ENCODE data around the gene DUSP16.
"Not testable (repeated sequence)": the region's sequence is repeated elsewhere in the genome, so short reads cannot be mapped to it uniquely, and the experiment has no call there.

The DUSP16 gene

GRCh38 chr12:12606781-12607589 lies 44.3 kb upstream of the DUSP16 start:
- H3K4me3 ChIP-seq (ENCODE audit: low read depth, low read length), result no peak overlapping the region
- TF ChIP-seq, protein P1, sequence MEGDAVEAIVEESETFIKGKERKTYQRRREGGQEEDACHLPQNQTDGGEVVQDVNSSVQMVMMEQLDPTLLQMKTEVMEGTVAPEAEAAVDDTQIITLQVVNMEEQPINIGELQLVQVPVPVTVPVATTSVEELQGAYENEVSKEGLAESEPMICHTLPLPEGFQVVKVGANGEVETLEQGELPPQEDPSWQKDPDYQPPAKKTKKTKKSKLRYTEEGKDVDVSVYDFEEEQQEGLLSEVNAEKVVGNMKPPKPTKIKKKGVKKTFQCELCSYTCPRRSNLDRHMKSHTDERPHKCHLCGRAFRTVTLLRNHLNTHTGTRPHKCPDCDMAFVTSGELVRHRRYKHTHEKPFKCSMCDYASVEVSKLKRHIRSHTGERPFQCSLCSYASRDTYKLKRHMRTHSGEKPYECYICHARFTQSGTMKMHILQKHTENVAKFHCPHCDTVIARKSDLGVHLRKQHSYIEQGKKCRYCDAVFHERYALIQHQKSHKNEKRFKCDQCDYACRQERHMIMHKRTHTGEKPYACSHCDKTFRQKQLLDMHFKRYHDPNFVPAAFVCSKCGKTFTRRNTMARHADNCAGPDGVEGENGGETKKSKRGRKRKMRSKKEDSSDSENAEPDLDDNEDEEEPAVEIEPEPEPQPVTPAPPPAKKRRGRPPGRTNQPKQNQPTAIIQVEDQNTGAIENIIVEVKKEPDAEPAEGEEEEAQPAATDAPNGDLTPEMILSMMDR (IDR thresholded peaks at IDR 0.05; ENCODE audit: low read depth, low read length, missing control alignments), result no peak
- no peak for DNase-seq (ENCODE audit: low read depth)

- H3K4me3 ChIP-seq (ENCODE audit: low read depth, low read length), result no peak overlapping the region
- TF ChIP-seq, protein P1 (IDR thresholded peaks at IDR 0.05; ENCODE audit: low read depth, low read length, missing control alignments), result no peak
- no peak for DNase-seq (ENCODE audit: low read depth)
Observed at GRCh38 chr12:12604740-12605139, 42.1 kb upstream of the DUSP16 start.

DNA sequence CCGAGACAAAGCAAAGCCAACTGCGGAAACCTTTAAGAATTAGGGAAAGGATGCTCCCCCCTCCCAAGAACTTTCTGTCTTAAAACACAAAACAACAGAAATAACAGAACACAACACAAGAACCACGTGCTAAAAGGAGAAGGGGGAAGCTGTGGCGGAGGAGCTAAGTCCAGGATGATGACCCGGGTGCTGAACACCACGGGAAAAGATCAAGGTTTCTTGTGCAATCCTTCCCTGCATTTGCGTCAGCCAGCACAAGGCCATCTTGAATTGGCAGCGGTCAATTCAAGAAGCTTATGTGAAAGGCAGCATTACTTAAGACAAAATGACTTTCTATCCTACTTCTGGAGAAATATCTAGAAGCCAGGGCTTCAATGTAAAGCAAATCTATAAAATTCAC lies 38.0 kb upstream of the DUSP16 start:
- no peak overlapping the region for H3K4me3 ChIP-seq (ENCODE audit: low read depth, low read length)
- TF ChIP-seq, protein P1 (IDR thresholded peaks at IDR 0.05; ENCODE audit: low read depth, low read length, missing control alignments), result no peak
- no peak for DNase-seq (ENCODE audit: low read depth)

DNA sequence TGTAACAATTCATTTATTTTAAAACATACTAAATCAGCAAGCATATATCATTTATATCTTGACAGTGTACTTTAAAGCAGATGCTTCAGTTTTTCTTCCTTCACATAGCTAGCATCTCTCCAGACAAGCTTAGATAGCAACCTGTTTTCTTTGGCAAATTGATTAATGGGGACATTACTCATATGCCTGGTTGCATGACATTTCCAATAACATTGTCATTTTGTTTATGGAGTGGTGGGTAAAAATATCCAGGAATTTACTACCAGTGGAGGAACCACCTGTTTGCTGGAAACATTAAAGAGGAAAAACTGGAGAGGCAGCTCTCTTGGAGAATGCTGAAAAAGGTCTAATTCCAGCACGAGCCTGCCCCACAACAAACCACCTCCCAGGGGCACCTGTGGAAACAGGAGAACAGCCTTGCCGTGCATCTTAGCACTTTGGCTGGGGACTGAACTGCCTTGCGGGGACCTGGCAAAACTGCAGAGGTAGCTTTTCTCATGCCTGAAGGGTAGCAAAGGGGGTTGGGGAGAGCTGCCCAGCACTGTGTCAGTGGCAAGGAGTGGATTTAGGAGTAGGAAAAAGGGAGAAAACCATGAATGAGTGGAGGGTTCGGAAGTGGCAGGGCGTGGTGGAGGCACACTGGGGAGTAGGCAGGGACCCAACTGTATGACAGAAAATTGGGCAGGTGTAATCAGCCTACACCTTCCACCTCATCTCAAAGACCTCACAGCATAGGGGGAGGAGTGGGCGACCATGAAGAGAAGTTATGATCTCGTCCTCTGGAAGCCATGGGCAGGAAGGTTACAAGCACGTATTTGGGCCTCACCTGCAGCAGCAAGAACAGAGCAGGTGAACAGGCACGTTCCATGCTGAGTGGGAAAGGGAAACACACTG lies 37.3 kb upstream of the DUSP16 start:
- DNase-seq (ENCODE audit: low read depth), result no peak
- H3K4me3 ChIP-seq (ENCODE audit: low read depth, low read length), result no peak overlapping the region
- TF ChIP-seq, protein P1 (IDR thresholded peaks at IDR 0.05; ENCODE audit: low read depth, low read length, missing control alignments), result no peak

GRCh38 chr12:12598864-12599263 lies 36.2 kb upstream of the DUSP16 start:
- H3K4me3 ChIP-seq (ENCODE audit: low read depth, low read length), result no peak overlapping the region
- DNase-seq (ENCODE audit: low read depth), result no peak
- TF ChIP-seq, protein P1 (IDR thresholded peaks at IDR 0.05; ENCODE audit: low read depth, low read length, missing control alignments), result no peak

- not testable (repeated sequence) for H3K4me3 ChIP-seq (ENCODE audit: low read depth, low read length); DNase-seq (ENCODE audit: low read depth)
Observed at GRCh38 chr12:12596598-12596997, 33.9 kb upstream of the DUSP16 start.

GRCh38 chr12:12595929-12596328 lies 33.3 kb upstream of the DUSP16 start:
- not testable (repeated sequence) for DNase-seq (ENCODE audit: low read depth); H3K4me3 ChIP-seq (ENCODE audit: low read depth, low read length)

Measured in GM12864 (cell line).